Activated CD4-positive, alpha-beta T cell treated with anti-CD3 and anti-CD28 coated beads, Interleukin-2, amount 10 ng/mL, durations not matched to agents 24 days and 14 days (primary cell): Measurements from ENCODE around the gene SLC15A5. TPM values are rescaled to one million over a fixed set of nuclear protein-coding genes. Genes with fewer than 3 reads are reported as not detected.

Source experiments
- DNase-seq: peaks from one replicate; pipeline ENCODE4 v3.0.0; 2022
- H3K27ac Mint-ChIP-seq: one replicate; pipeline ENCODE4 v1.8.0; 2022; ENCODE audit warnings: mild to moderate bottlenecking, mixed read lengths
- H3K27me3 Mint-ChIP-seq: one replicate; pipeline ENCODE4 v1.8.0; 2022; ENCODE audit warnings: mixed read lengths
- H3K36me3 Mint-ChIP-seq: one replicate; pipeline ENCODE4 v1.8.0; 2022; ENCODE audit warnings: low read depth, mild to moderate bottlenecking, mixed read lengths
- H3K4me1 Mint-ChIP-seq: one replicate; pipeline ENCODE4 v1.8.0; 2021; ENCODE audit warnings: mixed read lengths
- H3K4me3 Mint-ChIP-seq: one replicate; pipeline ENCODE4 v1.8.0; 2022; ENCODE audit warnings: mild to moderate bottlenecking, moderate library complexity, mixed read lengths
- H3K9me3 Mint-ChIP-seq: one replicate; pipeline ENCODE4 v1.8.0; 2021; ENCODE audit warnings: mixed read lengths
- intact Hi-C: fragments of 100-400 bp; cut with micrococcal nuclease; formaldehyde crosslinking; loops from one replicate; pipeline ENCODE4 v1.15.1; 2023
- total RNA-seq: library from RNA; stranded (reverse); gene quantifications from 2 replicates; pipeline ENCODE4 v1.2.3, GENCODE V29; 2022

Gene SLC15A5
- total RNA-seq, 1 donor from 2014 or later = not detected

GRCh38 chr12:16238661-16239060 is 38.8 kb downstream of the SLC15A5 start:
- no peaks in the 10 kb centered on the region for H3K9me3 Mint-ChIP-seq
- DNase-seq = no peak
- no peaks in the 10 kb centered on the region for H3K27me3 Mint-ChIP-seq
- intact Hi-C loops = no loop called here
- H3K27ac Mint-ChIP-seq = no peak overlapping the region
- H3K4me1 Mint-ChIP-seq = no peaks in the 10 kb centered on the region
- no peaks in the 10 kb centered on the region for H3K36me3 Mint-ChIP-seq
- no peak overlapping the region for H3K4me3 Mint-ChIP-seq

- Mint-ChIP-seq H3K27ac (no peak overlapping the region), H3K9me3 (no peaks in the 10 kb centered on the region), H3K4me1 (no peaks in the 10 kb centered on the region), H3K4me3 (no peak overlapping the region), H3K27me3 (no peaks in the 10 kb centered on the region), H3K36me3 (no peaks in the 10 kb centered on the region)
- intact Hi-C loops = no loop called here
- no peak for DNase-seq
Measured at GRCh38 chr12:16229676-16230075, 47.8 kb downstream of the SLC15A5 start.

- Mint-ChIP-seq H3K27me3 (no peaks in the 10 kb centered on the region), H3K27ac (no peak overlapping the region), H3K4me1 (no peaks in the 10 kb centered on the region), H3K4me3 (no peak overlapping the region), H3K9me3 (no peaks in the 10 kb centered on the region), H3K36me3 (no peaks in the 10 kb centered on the region)
- intact Hi-C loops = no loop called here
- DNase-seq = no peak
Measured at GRCh38 chr12:16228067-16228466, 49.4 kb downstream of the SLC15A5 start.

- Mint-ChIP-seq H3K27ac (no peak overlapping the region), H3K27me3 (no peaks in the 10 kb centered on the region), H3K9me3 (no peaks in the 10 kb centered on the region), H3K36me3 (no peaks in the 10 kb centered on the region), H3K4me1 (no peaks in the 10 kb centered on the region), H3K4me3 (no peak overlapping the region)
- DNase-seq = no peak
- intact Hi-C loops = no loop called here
Measured at GRCh38 chr12:16225692-16226091, 51.8 kb downstream of the SLC15A5 start.

GRCh38 chr12:16224196-16224595 is 53.3 kb downstream of the SLC15A5 start:
- Mint-ChIP-seq H3K4me3 (no peak overlapping the region), H3K36me3 (no peaks in the 10 kb centered on the region), H3K27me3 (no peaks in the 10 kb centered on the region), H3K9me3 (no peaks in the 10 kb centered on the region), H3K4me1 (no peaks in the 10 kb centered on the region), H3K27ac (no peak overlapping the region)
- DNase-seq = no peak
- intact Hi-C loops = no loop called here

- DNase-seq = no peak
- Mint-ChIP-seq H3K27ac (no peak overlapping the region), H3K36me3 (no peaks in the 10 kb centered on the region), H3K9me3 (no peaks in the 10 kb centered on the region), H3K4me1 (no peaks in the 10 kb centered on the region), H3K4me3 (no peak overlapping the region), H3K27me3 (no peaks in the 10 kb centered on the region)
- intact Hi-C loops = no loop called here
Measured at GRCh38 chr12:16221776-16222175, 55.7 kb downstream of the SLC15A5 start.

- DNase-seq = no peak
- no peaks in the 10 kb centered on the region for H3K4me1 Mint-ChIP-seq
- no peak overlapping the region for H3K27ac Mint-ChIP-seq
- H3K4me3 Mint-ChIP-seq = no peak overlapping the region
- intact Hi-C loops = no loop called here
- H3K9me3 Mint-ChIP-seq = no peaks in the 10 kb centered on the region
- no peaks in the 10 kb centered on the region for H3K36me3 Mint-ChIP-seq
- H3K27me3 Mint-ChIP-seq = no peaks in the 10 kb centered on the region
Measured at GRCh38 chr12:16220120-16220519, 57.4 kb downstream of the SLC15A5 start.

- no peak for DNase-seq
- H3K27me3 Mint-ChIP-seq = no peaks in the 10 kb centered on the region
- H3K36me3 Mint-ChIP-seq = no peaks in the 10 kb centered on the region
- H3K4me1 Mint-ChIP-seq = no peaks in the 10 kb centered on the region
- intact Hi-C loops = no loop called here
- no peak overlapping the region for H3K27ac Mint-ChIP-seq
- no peaks in the 10 kb centered on the region for H3K9me3 Mint-ChIP-seq
- H3K4me3 Mint-ChIP-seq = no peak overlapping the region
Measured at GRCh38 chr12:16218934-16219751, 58.3 kb downstream of the SLC15A5 start.

- Mint-ChIP-seq H3K4me1 (no peaks in the 10 kb centered on the region), H3K9me3 (no peaks in the 10 kb centered on the region), H3K4me3 (no peak overlapping the region), H3K27me3 (no peaks in the 10 kb centered on the region), H3K27ac (no peak overlapping the region), H3K36me3 (no peaks in the 10 kb centered on the region)
- DNase-seq = no peak
- intact Hi-C loops = no loop called here
Measured at GRCh38 chr12:16218234-16218633, 59.3 kb downstream of the SLC15A5 start.

- H3K27me3 Mint-ChIP-seq = no peaks in the 10 kb centered on the region
- H3K9me3 Mint-ChIP-seq = no peaks in the 10 kb centered on the region
- DNase-seq = no peak
- H3K27ac Mint-ChIP-seq = no peak overlapping the region
- H3K36me3 Mint-ChIP-seq = no peaks in the 10 kb centered on the region
- H3K4me1 Mint-ChIP-seq = no peaks in the 10 kb centered on the region
- no peak overlapping the region for H3K4me3 Mint-ChIP-seq
- intact Hi-C loops = no loop called here
Measured at GRCh38 chr12:16211731-16212130, 65.8 kb downstream of the SLC15A5 start.

GRCh38 chr12:16198884-16199283 is 78.6 kb downstream of the SLC15A5 start:
- no peaks in the 10 kb centered on the region for H3K4me1 Mint-ChIP-seq
- H3K9me3 Mint-ChIP-seq = no peaks in the 10 kb centered on the region
- no peak overlapping the region for H3K27ac Mint-ChIP-seq
- H3K4me3 Mint-ChIP-seq = no peak overlapping the region
- intact Hi-C loops = no loop called here
- DNase-seq = no peak
- H3K36me3 Mint-ChIP-seq = no peaks in the 10 kb centered on the region
- no peaks in the 10 kb centered on the region for H3K27me3 Mint-ChIP-seq

GRCh38 chr12:16197600-16197999 is 79.9 kb downstream of the SLC15A5 start:
- no peak for DNase-seq
- intact Hi-C loops = no loop called here
- Mint-ChIP-seq H3K4me1 (no peaks in the 10 kb centered on the region), H3K9me3 (no peaks in the 10 kb centered on the region), H3K36me3 (no peaks in the 10 kb centered on the region), H3K4me3 (no peak overlapping the region), H3K27ac (no peak overlapping the region), H3K27me3 (no peaks in the 10 kb centered on the region)

- intact Hi-C loops = no loop called here
- no peaks in the 10 kb centered on the region for H3K9me3 Mint-ChIP-seq
- H3K4me3 Mint-ChIP-seq = no peak overlapping the region
- no peak overlapping the region for H3K27ac Mint-ChIP-seq
- no peaks in the 10 kb centered on the region for H3K4me1 Mint-ChIP-seq
- no peaks in the 10 kb centered on the region for H3K27me3 Mint-ChIP-seq
- no peak for DNase-seq
- no peaks in the 10 kb centered on the region for H3K36me3 Mint-ChIP-seq
Measured at GRCh38 chr12:16189849-16190248, 87.6 kb downstream of the SLC15A5 start.

- Mint-ChIP-seq H3K4me1 (no peaks in the 10 kb centered on the region), H3K4me3 (no peak overlapping the region), H3K36me3 (no peaks in the 10 kb centered on the region), H3K27ac (no peak overlapping the region), H3K9me3 (no peaks in the 10 kb centered on the region), H3K27me3 (no peaks in the 10 kb centered on the region)
- intact Hi-C loops = no loop called here
- no peak for DNase-seq
Measured at GRCh38 chr12:16187660-16188059, 89.8 kb downstream of the SLC15A5 start.

- no peaks in the 10 kb centered on the region for H3K27me3 Mint-ChIP-seq
- no peak overlapping the region for H3K27ac Mint-ChIP-seq
- no peaks in the 10 kb centered on the region for H3K4me1 Mint-ChIP-seq
Measured at GRCh38 chr12:16184681-16185080, 92.8 kb downstream of the SLC15A5 start.

More at GRCh38 chr12:16184681-16185080, 92.8 kb downstream of the SLC15A5 start:
- Mint-ChIP-seq H3K9me3 (no peaks in the 10 kb centered on the region), H3K36me3 (no peaks in the 10 kb centered on the region), H3K4me3 (no peak overlapping the region)
- intact Hi-C loops = no loop called here
- no peak for DNase-seq
